Measurements from ENCODE around the gene SNX30.

The SNX30 gene

GRCh38 chr9:112753725-112754124 lies 3.2 kb downstream of the SNX30 start:
- DNase-seq: no peak

GRCh38 chr9:112754578-112754977 lies 4.0 kb downstream of the SNX30 start:
- no peak for DNase-seq

GRCh38 chr9:112755016-112755427 lies 4.5 kb downstream of the SNX30 start:
- DNase-seq: no peak

DNA sequence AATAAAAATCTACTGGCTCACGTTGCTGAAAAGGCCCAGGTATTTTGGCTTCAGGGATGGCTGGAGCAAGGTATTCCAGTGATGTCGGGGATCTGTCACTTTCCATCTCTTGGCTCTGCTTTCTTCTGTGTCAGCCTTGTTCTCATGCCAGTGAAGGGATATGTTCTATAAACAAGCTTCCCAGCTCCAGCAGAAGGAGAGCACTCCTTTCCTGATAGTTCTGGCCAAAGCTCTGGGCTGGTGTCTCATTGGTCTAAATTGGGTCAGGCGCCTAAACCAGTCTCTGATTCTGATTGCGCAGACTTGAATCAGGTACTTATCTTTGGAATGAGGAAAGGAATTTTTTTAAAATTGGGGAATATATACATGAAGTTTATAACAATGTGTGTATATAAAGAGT lies 5.1 kb downstream of the SNX30 start:
- no peak for DNase-seq

GRCh38 chr9:112757282-112757883 lies 6.8 kb downstream of the SNX30 start:
- no peak for DNase-seq

- DNase-seq: no peak
Observed at GRCh38 chr9:112757940-112758339, 7.4 kb downstream of the SNX30 start.

- DNase-seq: no peak
Observed at GRCh38 chr9:112760821-112761220, 10.3 kb downstream of the SNX30 start.

GRCh38 chr9:112761912-112762655 lies 11.5 kb downstream of the SNX30 start:
- DNase-seq: no peak

- no peak for DNase-seq
Observed at GRCh38 chr9:112762726-112763518, 12.4 kb downstream of the SNX30 start.

DNA sequence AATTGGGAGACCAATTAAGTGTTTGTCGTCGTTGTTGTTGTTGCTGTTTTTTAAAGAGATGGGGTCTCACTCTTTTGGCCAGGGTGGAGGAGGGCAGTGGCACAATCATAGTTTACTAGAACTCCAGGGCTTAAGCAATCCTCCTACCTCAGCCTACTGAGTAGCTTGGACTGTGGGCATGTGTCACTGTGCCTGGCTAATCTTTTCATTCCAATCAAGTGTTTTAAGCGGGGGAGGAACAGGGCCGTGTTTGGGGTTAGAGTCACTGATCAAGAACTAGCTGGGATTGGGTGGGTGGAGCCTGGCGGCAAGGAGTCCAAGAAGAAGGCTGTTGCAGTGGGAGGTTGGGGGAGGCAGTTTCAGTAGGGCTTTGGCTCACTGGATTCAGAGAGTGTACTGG lies 13.8 kb downstream of the SNX30 start:
- DNase-seq: no peak

DNA sequence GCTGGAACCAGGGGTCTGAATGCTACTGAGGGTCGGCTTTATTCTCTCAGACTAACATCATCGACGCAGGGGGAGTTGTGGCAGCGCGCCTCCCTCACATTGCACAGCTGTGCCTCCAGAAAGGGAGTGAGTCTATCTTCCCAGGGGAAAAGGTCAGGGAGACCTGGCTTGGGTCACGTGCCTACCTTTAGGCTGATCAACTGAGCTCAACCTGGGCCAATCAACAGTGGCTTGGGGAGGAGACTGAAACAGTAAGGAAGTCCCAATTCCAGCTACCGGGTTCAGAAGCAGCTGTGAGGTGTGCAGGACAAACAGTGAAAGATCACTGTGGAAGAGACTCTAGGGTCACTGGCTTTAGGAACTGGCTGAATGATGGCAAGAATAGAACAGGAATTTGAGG lies 14.3 kb downstream of the SNX30 start:
- DNase-seq: no peak

DNA sequence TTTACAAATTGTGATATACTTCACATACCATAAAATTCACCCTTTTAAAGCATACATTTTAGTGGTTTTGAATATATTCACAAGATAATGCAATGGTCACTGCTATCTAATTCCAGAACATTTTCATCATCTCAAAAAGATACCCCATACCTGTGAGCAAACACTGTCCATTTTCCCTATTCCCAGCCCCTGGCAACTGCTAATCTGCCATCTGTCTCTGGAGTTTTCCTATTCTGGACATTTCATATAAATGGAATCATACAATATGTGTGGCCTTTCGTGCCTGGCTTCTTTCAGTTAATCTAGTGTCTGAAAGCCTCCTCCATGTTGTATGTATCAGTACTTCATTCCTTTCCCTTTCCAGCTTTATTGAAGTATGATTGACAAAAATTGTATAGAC lies 14.7 kb downstream of the SNX30 start:
- no peak for DNase-seq

DNA sequence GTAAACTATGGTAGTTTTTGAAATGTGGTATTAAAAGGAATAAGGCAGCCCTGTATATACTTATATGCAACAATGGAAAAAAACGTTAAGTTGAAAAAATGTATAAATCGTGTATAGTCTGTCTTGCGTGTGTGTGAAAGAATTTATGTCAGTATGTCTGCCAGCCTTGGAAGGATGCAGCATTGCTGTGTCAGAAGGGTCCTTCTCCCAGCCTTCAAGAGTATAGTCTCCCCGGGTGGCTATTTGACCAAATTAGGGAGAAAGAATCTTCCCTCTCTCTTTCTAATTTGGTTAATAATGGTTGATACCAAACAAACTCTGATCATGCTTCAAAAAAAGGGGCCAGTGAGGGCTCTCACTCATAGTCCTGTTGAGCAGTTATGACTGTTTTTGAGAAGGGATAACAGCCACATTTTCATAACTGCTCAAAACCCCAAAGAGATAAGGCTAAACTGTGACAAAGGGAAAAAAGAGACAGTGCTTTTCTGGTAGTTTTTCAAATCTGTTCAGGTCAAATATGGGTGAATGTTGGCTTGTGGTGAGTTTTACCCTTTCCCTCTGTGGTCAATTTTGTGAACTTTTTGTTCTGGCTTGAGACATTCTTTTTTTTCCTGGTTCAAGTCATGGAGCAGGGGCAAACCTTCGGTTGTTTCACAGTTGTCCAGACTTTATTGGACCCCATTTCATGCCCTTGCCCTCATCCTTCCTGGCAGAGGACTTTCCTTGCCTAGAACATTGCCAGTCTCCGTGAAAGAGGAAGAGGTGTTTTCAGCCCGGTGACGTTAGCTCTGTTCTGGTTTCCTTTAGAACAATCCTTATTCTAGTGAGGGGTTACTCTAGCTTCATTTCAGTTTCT lies 21.0 kb downstream of the SNX30 start:
- no peak for DNase-seq

DNA sequence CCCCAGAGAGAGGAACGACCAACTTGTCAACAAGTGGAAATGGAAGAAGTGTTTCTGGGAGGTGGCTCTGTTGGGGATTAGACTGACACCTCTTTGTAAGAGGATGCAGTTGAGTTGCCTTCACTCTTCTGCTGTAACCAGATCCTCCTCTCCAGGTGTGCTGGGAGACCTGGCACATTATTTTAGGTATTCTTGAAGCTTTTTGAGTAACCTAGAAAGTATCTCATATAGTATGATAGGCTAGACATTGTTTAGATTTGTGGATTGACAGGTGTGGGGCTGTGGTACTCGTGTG lies 21.6 kb downstream of the SNX30 start:
- DNase-seq: no peak

GRCh38 chr9:112772551-112772950 lies 22.0 kb downstream of the SNX30 start:
- no peak for DNase-seq

- no peak for DNase-seq
Observed at GRCh38 chr9:112774006-112774996, 23.7 kb downstream of the SNX30 start.

DNA sequence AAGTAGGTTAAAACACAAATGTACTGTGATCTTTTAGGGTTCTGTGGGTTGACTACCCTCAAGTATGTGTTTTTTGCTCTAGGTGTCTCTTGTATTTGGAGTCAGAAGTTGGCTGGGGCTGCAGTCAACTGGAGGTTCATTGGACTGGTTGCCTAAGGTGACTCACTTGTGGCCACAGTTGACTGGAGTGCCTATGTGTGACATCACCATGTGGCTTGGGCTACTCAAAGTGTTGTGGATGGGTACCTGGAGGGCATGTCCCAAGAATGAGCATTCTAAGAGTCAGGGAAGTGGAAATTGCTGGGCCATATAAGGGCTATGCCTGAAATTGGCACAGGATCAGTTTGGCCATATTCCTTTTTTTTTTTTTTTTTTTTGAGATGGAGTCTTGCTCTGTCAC lies 27.4 kb downstream of the SNX30 start:
- no peak for DNase-seq

- no peak for DNase-seq
Observed at GRCh38 chr9:112780450-112781036, 30.0 kb downstream of the SNX30 start.

DNA sequence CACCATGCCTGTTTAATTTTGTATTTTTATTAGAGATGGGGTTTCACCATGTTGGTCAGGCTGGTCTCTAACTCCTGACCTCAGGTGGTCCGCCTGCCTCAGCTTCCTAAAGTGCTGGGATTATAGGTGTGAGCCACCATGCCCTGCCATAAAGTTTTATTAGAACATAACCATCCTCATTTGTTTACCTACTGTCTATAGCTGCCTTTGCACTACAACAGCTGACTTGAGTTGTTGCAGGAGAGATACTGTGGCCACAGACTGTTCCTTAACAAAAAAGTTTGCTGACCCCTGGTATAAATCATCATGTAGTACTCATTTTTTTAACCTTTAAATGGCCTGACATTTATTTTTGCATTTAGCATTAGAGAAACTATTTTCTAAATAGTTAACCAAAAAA lies 31.7 kb downstream of the SNX30 start:
- no peak for DNase-seq

DNA sequence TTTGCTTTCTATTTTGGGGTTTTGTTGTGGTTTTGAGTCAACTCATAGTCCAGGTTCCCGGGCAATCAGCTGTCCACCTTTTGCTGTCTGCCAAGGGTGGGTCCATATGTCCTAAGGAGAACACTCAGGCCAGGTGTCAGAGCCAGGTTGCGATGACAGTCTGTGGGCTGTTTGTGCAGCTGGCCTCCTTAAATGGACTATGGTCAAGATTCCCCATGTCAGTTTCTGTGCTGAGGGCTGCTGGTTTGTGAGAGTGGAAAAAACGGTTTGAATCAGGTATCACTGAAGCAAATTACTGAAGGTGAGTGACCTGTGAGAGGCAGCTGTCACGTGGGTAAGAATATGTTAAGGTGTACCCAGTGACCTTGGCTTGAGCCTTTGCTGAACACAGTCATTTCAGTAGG lies 33.0 kb downstream of the SNX30 start:
- DNase-seq: no peak

DNA sequence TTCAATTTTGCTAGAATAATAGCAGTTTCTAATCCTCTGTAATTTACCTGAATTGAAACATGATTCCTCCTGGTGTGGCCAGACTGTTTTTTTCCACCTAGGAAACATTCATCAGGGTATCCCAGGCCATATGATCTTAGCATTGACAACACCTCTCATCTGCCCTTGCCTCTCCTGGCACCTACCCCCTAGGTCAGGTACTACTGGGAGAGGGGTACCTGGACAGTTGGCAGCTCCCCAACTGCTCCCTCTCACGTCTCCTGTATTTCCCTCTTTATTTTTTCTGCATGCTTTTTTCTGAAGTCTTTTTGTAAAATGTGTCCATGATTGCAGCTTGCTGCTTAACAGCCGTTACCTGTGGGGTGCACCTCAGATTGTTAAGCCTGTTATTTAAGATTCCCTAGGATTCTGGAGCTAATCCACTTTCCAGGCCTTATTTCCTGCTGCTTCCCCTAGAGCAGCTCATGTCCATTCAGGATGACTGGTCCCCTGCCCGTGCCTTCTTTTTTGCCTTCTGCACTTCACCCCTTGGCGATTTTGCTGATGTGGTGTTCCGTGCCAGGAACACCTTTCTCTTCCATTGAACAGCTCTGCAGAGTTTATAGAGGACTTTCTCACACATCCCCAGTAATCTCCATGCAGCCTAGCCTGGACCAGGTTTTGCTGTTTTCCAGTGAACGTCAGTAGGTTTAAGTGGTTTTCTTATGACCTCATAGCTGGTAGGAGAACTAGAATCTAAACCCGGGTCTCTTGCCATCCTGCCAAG lies 33.6 kb downstream of the SNX30 start:
- no peak for DNase-seq
